Tibial nerve (tissue), 4 donors: ENCODE data around the gene FAM47E. TPM values are rescaled to one million over a fixed set of nuclear protein-coding genes. Genes with fewer than 3 reads are reported as not detected.

Experiments used
- DNase-seq, 2 donors: peaks; one replicate each; pipeline ENCODE4 v3.0.0-alpha.2; 2019; ENCODE audit warnings: low spot score in 2 of 2
- H3K27ac ChIP-seq, 4 donors: fragments of 200-600 bp; sonication (generic) in 3 of 4; one replicate each; pipeline ENCODE4 v1.5.1; 2017 to 2019; ENCODE audit warnings: mild to moderate bottlenecking in 1 of 4
- H3K27me3 ChIP-seq, 2 donors: fragments of 200-600 bp; sonication (generic) in 1 of 2; one replicate each; pipeline versions ENCODE4 v1.5.1 to v1.6.0; 2017 to 2019
- H3K36me3 ChIP-seq, 3 donors: fragments of 200-600 bp; sonication (generic); one replicate each; pipeline ENCODE4 v1.5.1; 2018 to 2019
- H3K4me1 ChIP-seq, 4 donors: fragments of 200-600 bp; sonication (generic) in 3 of 4; one replicate each; pipeline ENCODE4 v1.5.1; 2017 to 2019
- H3K4me3 ChIP-seq, 4 donors: fragments of 200-600 bp; sonication (generic) in 3 of 4; one replicate each; pipeline ENCODE4 v1.5.1; 2017 to 2019; ENCODE audit warnings: mild to moderate bottlenecking in 1 of 4, moderate library complexity in 1 of 4
- H3K9me3 ChIP-seq, 4 donors: fragments of 200-600 bp; sonication (generic) in 3 of 4; one replicate each; pipeline ENCODE4 v1.5.1; 2017 to 2019
- CTCF ChIP-seq, 5 experiments: fragments of 200-600 bp in 3 of 5; fragments of 450-650 bp in 2 of 5; sonication (generic) in 3 of 5; IDR thresholded peaks; one replicate each; pipeline ENCODE4 v1.5.1; 2016 to 2019; ENCODE audit warnings: antibody characterized with exemption in 5 of 5, mild to moderate bottlenecking in 3 of 5, moderate library complexity in 2 of 5
- EP300 ChIP-seq, 2 donors: sonication (generic); formaldehyde crosslinking; IDR thresholded peaks; one replicate each; pipeline ENCODE4 v1.6.1; 2017; ENCODE audit warnings: antibody characterized with exemption in 2 of 2, mild to moderate bottlenecking in 1 of 2
- POLR2A ChIP-seq, 2 donors: fragments of 450-650 bp; IDR thresholded peaks; one replicate each; pipeline ENCODE4 v1.6.1; 2017; ENCODE audit warnings: antibody characterized with exemption in 2 of 2, mild to moderate bottlenecking in 2 of 2, moderate library complexity in 2 of 2
- WGBS, 2 donors: methylation state at CpG; one replicate each; pipeline ENCODE4 v1.1.5; 2018; 5-methylcytosine and 5-hydroxymethylcytosine counted together
- total RNA-seq, 4 donors: library from RNA; depleted of rRNA; stranded (reverse); fragments of >200 nt; gene quantifications; one replicate each; pipeline ENCODE4 v1.1.0, GENCODE V29; 2016

The FAM47E gene
- total RNA-seq, 4 donors from 2014 or later, result 0.30 to 4.6 (median 1.5) TPM

GRCh38 chr4:76309939-76310550 is 58.5 kb downstream of the FAM47E start:
- H3K27ac ChIP-seq, result no peak overlapping the region
- H3K9me3 ChIP-seq, result no peaks in the 10 kb centered on the region
- H3K4me3 ChIP-seq, result no peak overlapping the region
- H3K4me1 ChIP-seq, result peaks cover 0 to 21% (median 5%) of the 10 kb centered on the region in 4 donors
- H3K36me3 ChIP-seq, result peaks cover 0 to 16% (median 0%) of the 10 kb centered on the region in 3 donors
- TF ChIP-seq EP300 (IDR thresholded peaks at IDR 0.05) (no peak), POLR2A (IDR thresholded peaks at IDR 0.05) (no peak), CTCF (IDR thresholded peaks at IDR 0.05) (no peak)
- no peak for DNase-seq
- no peaks in the 10 kb centered on the region for H3K27me3 ChIP-seq
- WGBS, 2 donors, result 82 to 86% methylated on average over 3 of the region's 3 CpGs

GRCh38 chr4:76310683-76311082 is 59.2 kb downstream of the FAM47E start:
- Histone ChIP-seq H3K27me3 (no peaks in the 10 kb centered on the region), H3K9me3 (peaks cover 0 to 4% (median 0%) of the 10 kb centered on the region in 4 donors), H3K36me3 (peaks cover 0 to 16% (median 0%) of the 10 kb centered on the region in 3 donors), H3K27ac (no peak overlapping the region), H3K4me3 (no peak overlapping the region), H3K4me1 (peaks cover 0 to 14% (median under 1%) of the 10 kb centered on the region in 4 donors)
- DNase-seq, result no peak
- TF ChIP-seq CTCF (IDR thresholded peaks at IDR 0.05) (no peak), EP300 (IDR thresholded peaks at IDR 0.05) (no peak), POLR2A (IDR thresholded peaks at IDR 0.05) (no peak)
- 74 to 79% methylated on average over 4 of the region's 4 CpGs for WGBS, 2 donors

GRCh38 chr4:76311896-76312331 is 60.4 kb downstream of the FAM47E start:
- Histone ChIP-seq H3K36me3 (peaks cover 0 to 16% (median 0%) of the 10 kb centered on the region in 3 donors), H3K27ac (no peak overlapping the region), H3K9me3 (peaks cover 0 to 14% (median 0%) of the 10 kb centered on the region in 4 donors), H3K4me1 (peaks cover 0 to 12% (median 0%) of the 10 kb centered on the region in 4 donors), H3K4me3 (no peak overlapping the region), H3K27me3 (no peaks in the 10 kb centered on the region)
- WGBS, 2 donors, result 40 to 50% methylated on average over 1 of the region's 1 CpG
- no peak for TF ChIP-seq EP300 (IDR thresholded peaks at IDR 0.05)
- no peak for TF ChIP-seq CTCF (IDR thresholded peaks at IDR 0.05)
- no peak for TF ChIP-seq POLR2A (IDR thresholded peaks at IDR 0.05)
- no peak for DNase-seq

GRCh38 chr4:76312457-76312856 is 60.9 kb downstream of the FAM47E start:
- Histone ChIP-seq H3K4me3 (no peak overlapping the region), H3K27ac (no peak overlapping the region), H3K4me1 (peaks cover 0 to 7% (median 0%) of the 10 kb centered on the region in 4 donors), H3K9me3 (peaks cover 0 to 14% (median 0%) of the 10 kb centered on the region in 4 donors), H3K27me3 (no peaks in the 10 kb centered on the region), H3K36me3 (peaks cover 0 to 16% (median 0%) of the 10 kb centered on the region in 3 donors)
- no peak for TF ChIP-seq CTCF (IDR thresholded peaks at IDR 0.05)
- TF ChIP-seq POLR2A (IDR thresholded peaks at IDR 0.05), result no peak
- TF ChIP-seq EP300 (IDR thresholded peaks at IDR 0.05), result no peak
- DNase-seq, result no peak
- 63 to 65% methylated on average over 1 of the region's 1 CpG for WGBS, 2 donors

- TF ChIP-seq POLR2A (IDR thresholded peaks at IDR 0.05) (no peak), EP300 (IDR thresholded peaks at IDR 0.05) (no peak), CTCF (IDR thresholded peaks at IDR 0.05) (no peak)
- no peak for DNase-seq
- Histone ChIP-seq H3K9me3 (peaks cover 0 to 14% (median 0%) of the 10 kb centered on the region in 4 donors), H3K27me3 (no peaks in the 10 kb centered on the region), H3K36me3 (peaks cover 0 to 16% (median 0%) of the 10 kb centered on the region in 3 donors), H3K27ac (no peak overlapping the region), H3K4me3 (no peak overlapping the region), H3K4me1 (no peaks in the 10 kb centered on the region)
- whole genome bisulfite sequencing, 2 donors, result 79 to 80% methylated on average over 2 of the region's 2 CpGs
Observed at GRCh38 chr4:76313547-76313946, 62.0 kb downstream of the FAM47E start.
